H9 (cell line): ENCODE results near the gene RCOR3. TPM values are rescaled to one million over a fixed set of nuclear protein-coding genes. Genes with fewer than 3 reads are reported as not detected.
"Not testable (repeated sequence)": the region's sequence is repeated elsewhere in the genome, so short reads cannot be mapped to it uniquely, and the experiment has no call there.

ENCODE experiments used
- DNase-seq: peaks from one replicate; pipeline ENCODE4 v3.0.0-alpha.2; 2017
- H2AFZ ChIP-seq: one replicate; pipeline ENCODE4 v1.6.1; 2013; ENCODE audit warnings: mild to moderate bottlenecking, low read length, control low read depth, moderate library complexity
- H2AK5ac ChIP-seq: 2 replicates; pipeline ENCODE4 v1.6.1; 2013; ENCODE audit warnings: low read length, control low read depth, mixed read lengths; ENCODE audit not compliant: insufficient read length
- H2BK120ac ChIP-seq: one replicate; pipeline ENCODE4 v1.6.1; 2013; ENCODE audit warnings: low read depth, mild to moderate bottlenecking, low read length, control low read depth, inconsistent platforms; ENCODE audit not compliant: poor library complexity, severe bottlenecking
- H2BK12ac ChIP-seq: 2 replicates; pipeline ENCODE4 v1.6.1; 2013; ENCODE audit warnings: low read length, control low read depth, mixed read lengths, low read depth; ENCODE audit not compliant: insufficient read length
- H2BK15ac ChIP-seq: 2 replicates; pipeline ENCODE4 v1.6.1; 2013; ENCODE audit warnings: low read depth, low read length, control low read depth
- H2BK20ac ChIP-seq: one replicate; pipeline ENCODE4 v1.6.1; 2013; ENCODE audit warnings: low read depth, mild to moderate bottlenecking, low read length, control low read depth, inconsistent platforms; ENCODE audit not compliant: poor library complexity, severe bottlenecking
- H2BK5ac ChIP-seq: 2 replicates; pipeline ENCODE4 v1.6.1; 2013; ENCODE audit warnings: low read length, control low read depth, mixed read lengths; ENCODE audit not compliant: insufficient read length
- H3K14ac ChIP-seq: 2 replicates; pipeline ENCODE4 v1.6.1; 2013; ENCODE audit warnings: low read length, control low read depth; ENCODE audit not compliant: insufficient read depth
- H3K18ac ChIP-seq: 2 replicates; pipeline ENCODE4 v1.6.1; 2013; ENCODE audit warnings: low read depth, mild to moderate bottlenecking, mixed read lengths, low read length, control low read depth; ENCODE audit not compliant: insufficient read length
- H3K23ac ChIP-seq: 2 replicates; pipeline ENCODE4 v1.6.1; 2013; ENCODE audit warnings: low read length, control low read depth, mixed read lengths, low read depth; ENCODE audit not compliant: insufficient read length
- H3K23me2 ChIP-seq: 2 replicates; pipeline ENCODE4 v1.6.1; 2013; ENCODE audit warnings: low read depth, mild to moderate bottlenecking, mixed read lengths, low read length, control low read depth; ENCODE audit not compliant: insufficient read length, poor library complexity, severe bottlenecking
- H3K27ac ChIP-seq: 2 replicates; pipeline ENCODE4 v1.5.1; 2013; ENCODE audit warnings: low read length, control low read depth, mixed read lengths, low read depth; ENCODE audit not compliant: insufficient read length
- H3K27me3 ChIP-seq: 2 replicates; pipeline ENCODE4 v1.6.1; 2013; ENCODE audit warnings: low read length, control low read depth, inconsistent platforms; ENCODE audit not compliant: insufficient read depth
- H3K4ac ChIP-seq: 2 replicates; pipeline ENCODE4 v1.6.1; 2013; ENCODE audit warnings: low read depth, mild to moderate bottlenecking, control low read depth, inconsistent platforms, low read length, moderate library complexity
- H3K4me1 ChIP-seq: 2 replicates; pipeline ENCODE4 v1.6.1; 2013; ENCODE audit warnings: low read length, control low read depth, inconsistent platforms; ENCODE audit not compliant: insufficient read depth
- H3K4me2 ChIP-seq: 2 replicates; pipeline ENCODE4 v1.6.1; 2013; ENCODE audit warnings: low read length, control low read depth, mixed read lengths; ENCODE audit not compliant: insufficient read length, insufficient read depth
- H3K56ac ChIP-seq: 2 replicates; pipeline ENCODE4 v1.6.1; 2013; ENCODE audit warnings: low read depth, mild to moderate bottlenecking, mixed read lengths, low read length, control low read depth; ENCODE audit not compliant: insufficient read length
- H3K79me1 ChIP-seq: 2 replicates; pipeline ENCODE4 v1.6.1; 2013; ENCODE audit warnings: low read depth, mild to moderate bottlenecking, moderate library complexity, low read length, control low read depth, inconsistent platforms; ENCODE audit not compliant: insufficient read depth, poor library complexity, severe bottlenecking
- H3K79me2 ChIP-seq: 2 replicates; pipeline ENCODE4 v1.6.1; 2013; ENCODE audit warnings: low read length, control low read depth, inconsistent platforms; ENCODE audit not compliant: insufficient read depth
- H3K9ac ChIP-seq: 2 replicates; pipeline ENCODE4 v1.6.1; 2013; ENCODE audit warnings: low read length, control low read depth, mixed read lengths; ENCODE audit not compliant: insufficient read length; ENCODE audit errors: extremely low read depth
- H3K9me3 ChIP-seq: one replicate; pipeline ENCODE4 v1.6.1; 2013; ENCODE audit warnings: low read depth, low read length, inconsistent platforms; ENCODE audit not compliant: control insufficient read depth
- H3T11ph ChIP-seq: one replicate; pipeline ENCODE4 v1.6.1; 2013; ENCODE audit warnings: mild to moderate bottlenecking, low read length, control low read depth, inconsistent platforms
- H4K20me1 ChIP-seq: one replicate; pipeline ENCODE4 v1.6.1; 2013; ENCODE audit not compliant: control insufficient read depth, insufficient read length, insufficient read depth
- H4K5ac ChIP-seq: 2 replicates; pipeline ENCODE4 v1.6.1; 2013; ENCODE audit warnings: low read depth, mild to moderate bottlenecking, mixed read lengths, low read length, control low read depth; ENCODE audit not compliant: insufficient read length
- H4K8ac ChIP-seq: replicated peaks from 2 replicates; pipeline ENCODE4 v1.6.1; 2013; ENCODE audit warnings: low read length, control low read depth, mixed read lengths, low read depth; ENCODE audit not compliant: insufficient read length
- H4K91ac ChIP-seq: 2 replicates; pipeline ENCODE4 v1.6.1; 2013; ENCODE audit warnings: low read depth, mild to moderate bottlenecking, moderate library complexity, mixed read lengths, low read length, control low read depth; ENCODE audit not compliant: insufficient read length
- H3K27ac Mint-ChIP-seq, 3 experiments: 2 replicates in 2 of 3; 3 replicates in 1 of 3; pipeline ENCODE4 v1.8.0; 2020 to 2021; ENCODE audit warnings: mixed read lengths in 3 of 3, mild to moderate bottlenecking in 1 of 3, moderate library complexity in 1 of 3
- H3K27me3 Mint-ChIP-seq: 2 replicates; pipeline ENCODE4 v1.8.0; 2021; ENCODE audit warnings: low read depth, mild to moderate bottlenecking, moderate library complexity, mixed read lengths
- H3K36me3 Mint-ChIP-seq, 3 experiments: 2 replicates in 2 of 3; 3 replicates in 1 of 3; pipeline ENCODE4 v1.8.0; 2020 to 2021; ENCODE audit warnings: low read depth in 3 of 3, mixed read lengths in 3 of 3; ENCODE audit not compliant: insufficient read depth in 1 of 3
- H3K4me1 Mint-ChIP-seq, 2 experiments: 2 replicates each; pipeline ENCODE4 v1.8.0; 2020; ENCODE audit warnings: mixed read lengths in 2 of 2
- H3K4me3 Mint-ChIP-seq, 2 experiments: 2 replicates in 1 of 2; 3 replicates in 1 of 2; pipeline ENCODE4 v1.8.0; 2020 to 2021; ENCODE audit warnings: mild to moderate bottlenecking in 2 of 2, mixed read lengths in 2 of 2, moderate library complexity in 1 of 2
- H3K9me3 Mint-ChIP-seq, 2 experiments: 2 replicates in 1 of 2; 3 replicates in 1 of 2; pipeline ENCODE4 v1.8.0; 2020; ENCODE audit warnings: mild to moderate bottlenecking in 2 of 2, mixed read lengths in 2 of 2, moderate library complexity in 1 of 2
- CTCF ChIP-seq: fragments of 200-600 bp; sonication (generic); conservative IDR thresholded peaks from 3 replicates; pipeline ENCODE4 v1.8.0; 2021; ENCODE audit warnings: antibody characterized with exemption, mild to moderate bottlenecking
- WGBS: extraction: QIAGEN DNeasy Blood & Tissue Kit; methylation state at CpG from one replicate; pipeline ENCODE4 v1.1.7; 2013; ENCODE audit warnings: missing lambda C conversion rate, low lambda C conversion rate, mixed read lengths; ENCODE audit not compliant: insufficient read length; ENCODE audit errors: extremely low coverage; 5-methylcytosine and 5-hydroxymethylcytosine counted together
- total RNA-seq: library from RNA; stranded (reverse); gene quantifications from 2 replicates; pipeline ENCODE4 v1.2.1, GENCODE V29; 2021

Gene RCOR3
- total RNA-seq, 1 experiment from 2014 or later = 37.2 TPM

GRCh38 chr1:211241071-211241470 lies 18.1 kb upstream of the RCOR3 start:
- Histone ChIP-seq H2AK5ac (no peak overlapping the region), H3K9ac (no peak overlapping the region), H2BK120ac (no peak overlapping the region), H2BK20ac (no peak overlapping the region), H3K4me2 (no peak overlapping the region), H3K18ac (no peak overlapping the region), H3K27me3 (no peaks in the 10 kb centered on the region), H3K79me1 (no peaks in the 10 kb centered on the region), H3K79me2 (no peaks in the 10 kb centered on the region), H2BK15ac (no peak overlapping the region), H4K20me1 (no peaks in the 10 kb centered on the region), H3K14ac (no peak overlapping the region), H3K27ac (no peak overlapping the region), H4K5ac (no peak overlapping the region), H3T11ph (no peak overlapping the region), H3K23ac (no peak overlapping the region), H3K4ac (no peak overlapping the region), H3K23me2 (no peaks in the 10 kb centered on the region), H2AFZ (no peak overlapping the region), H3K4me1 (no peaks in the 10 kb centered on the region), H2BK5ac (no peak overlapping the region), H2BK12ac (no peak overlapping the region), H3K56ac (no peak overlapping the region), H4K91ac (no peak overlapping the region), H3K9me3 (no peaks in the 10 kb centered on the region), H4K8ac (no peak overlapping the region)
- DNase-seq = no peak
- H3K27me3 Mint-ChIP-seq = no peaks in the 10 kb centered on the region
- peaks cover 3 to 4% of the 10 kb centered on the region in 2 experiments; a peak in 3 of 5 replicates for H3K9me3 Mint-ChIP-seq
- no peak for TF ChIP-seq CTCF
- no peaks in the 10 kb centered on the region for H3K4me1 Mint-ChIP-seq
- no CpG with 5 or more reads among the region's 1 CpG for WGBS
- H3K27ac Mint-ChIP-seq = no peak overlapping the region
- no peak overlapping the region for H3K4me3 Mint-ChIP-seq
- peaks cover 0 to 4% (median 3%) of the 10 kb centered on the region in 3 experiments; a peak in 2 of 7 replicates for H3K36me3 Mint-ChIP-seq

GRCh38 chr1:211243639-211244038 lies 15.5 kb upstream of the RCOR3 start:
- not testable (repeated sequence) for H3K4me3 Mint-ChIP-seq, H4K8ac ChIP-seq, H3K4ac ChIP-seq, DNase-seq, H3K18ac ChIP-seq, H2AFZ ChIP-seq, H2BK12ac ChIP-seq, H3K36me3 Mint-ChIP-seq, H3K27ac Mint-ChIP-seq, H3T11ph ChIP-seq, H3K79me2 ChIP-seq, H3K27me3 ChIP-seq, H3K4me2 ChIP-seq, H2AK5ac ChIP-seq, H2BK5ac ChIP-seq, H2BK120ac ChIP-seq, H4K91ac ChIP-seq, H3K9me3 Mint-ChIP-seq, H3K23me2 ChIP-seq, H2BK20ac ChIP-seq, H4K5ac ChIP-seq, H3K23ac ChIP-seq, H4K20me1 ChIP-seq, H3K27me3 Mint-ChIP-seq, H3K56ac ChIP-seq, H2BK15ac ChIP-seq, H3K9ac ChIP-seq, H3K4me1 ChIP-seq, H3K9me3 ChIP-seq, H3K79me1 ChIP-seq, H3K14ac ChIP-seq, H3K27ac ChIP-seq
- WGBS = no CpG with 5 or more reads among the region's 5 CpGs
- H3K4me1 Mint-ChIP-seq = peaks cover 17% of the 10 kb centered on the region in 2 experiments
